Muscle of leg (tissue), 11 donors: Measurements from ENCODE around the gene SYTL4. TPM values are rescaled to one million over a fixed set of nuclear protein-coding genes. Genes with fewer than 3 reads are reported as not detected.

ENCODE experiments used
- DNase-seq: peaks from one replicate; pipeline ENCODE4 v3.0.0; 2013
- H3K27ac ChIP-seq: one replicate; pipeline ENCODE4 v1.5.1; 2013; ENCODE audit warnings: mild to moderate bottlenecking, low read length, control low read depth
- H3K27me3 ChIP-seq: one replicate; pipeline ENCODE4 v1.6.1; 2013; ENCODE audit warnings: low read length; ENCODE audit not compliant: control insufficient read depth, insufficient read depth
- H3K36me3 ChIP-seq: one replicate; pipeline ENCODE4 v1.6.1; 2013; ENCODE audit warnings: low read length; ENCODE audit not compliant: control insufficient read depth, insufficient read depth
- H3K4me1 ChIP-seq: one replicate; pipeline ENCODE4 v1.6.1; 2013; ENCODE audit warnings: low read length; ENCODE audit not compliant: control insufficient read depth, insufficient read depth
- H3K4me3 ChIP-seq: one replicate; pipeline ENCODE4 v1.5.1; 2013; ENCODE audit warnings: low read length, control low read depth
- H3K9me3 ChIP-seq: replicated peaks from 2 replicates; pipeline ENCODE4 v1.6.1; 2013; ENCODE audit warnings: low read depth, low read length; ENCODE audit not compliant: control insufficient read depth
- WGBS: methylation state at CpG from one replicate; pipeline ENCODE4 v1.1.5; 2013; ENCODE audit warnings: missing lambda C conversion rate; ENCODE audit not compliant: insufficient coverage; 5-methylcytosine and 5-hydroxymethylcytosine counted together
- polyA plus RNA-seq, 8 donors: library from polyadenylated mRNA; unstranded; fragments of 120-200 nt; gene quantifications; one replicate each; pipeline versions ENCODE4 v1.2.1 to v1.2.3, GENCODE V29; 2013; ENCODE audit warnings: inconsistent platforms in 1 of 8, low replicate concordance in 1 of 8; ENCODE audit not compliant: insufficient read length in 8 of 8, insufficient read depth in 1 of 8
- total RNA-seq: library from RNA; stranded (reverse); fragments of 120-200 nt; gene quantifications from one replicate; pipeline ENCODE4 v1.2.4, GENCODE V29; 2013

The SYTL4 gene
- total and polyA plus RNA-seq, 9 donors: 3.0 to 10.0 (median 7.2) TPM

- Histone ChIP-seq H3K4me1 (peaks cover 28% of the 10 kb centered on the region), H3K27ac (no peak overlapping the region), H3K4me3 (no peak overlapping the region), H3K27me3 (peaks cover 16% of the 10 kb centered on the region), H3K36me3 (peaks cover 4% of the 10 kb centered on the region), H3K9me3 (no peaks in the 10 kb centered on the region)
- DNase-seq: no peak
- WGBS: 87% methylated on average over 2 of the region's 2 CpGs
Measured at GRCh38 chrX:100652266-100652665, 79.7 kb downstream of the SYTL4 start.

DNA sequence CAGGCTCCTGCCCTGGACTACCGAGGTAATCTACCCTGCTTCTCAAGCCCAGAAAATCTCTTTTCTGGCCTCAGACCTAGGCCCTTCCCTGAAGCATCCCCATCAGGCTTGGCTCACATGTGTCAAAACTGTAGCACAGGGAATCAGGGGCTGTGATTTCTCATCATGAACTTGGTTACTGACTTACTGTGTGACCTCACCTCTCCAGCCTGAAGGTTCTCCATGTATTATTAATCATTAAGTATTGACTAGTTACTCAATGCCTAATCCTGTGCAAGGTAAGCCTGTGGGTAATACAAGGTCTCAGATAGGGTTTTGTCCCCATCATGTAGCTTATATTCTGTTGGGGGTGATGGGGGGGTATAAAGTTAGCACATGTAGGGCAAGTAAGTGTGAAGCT lies 81.1 kb downstream of the SYTL4 start:
- H3K4me3 ChIP-seq: no peak overlapping the region
- peaks cover 20% of the 10 kb centered on the region for H3K27me3 ChIP-seq
- peaks cover 34% of the 10 kb centered on the region for H3K4me1 ChIP-seq
- H3K9me3 ChIP-seq: no peaks in the 10 kb centered on the region
- H3K36me3 ChIP-seq: peaks cover 4% of the 10 kb centered on the region
- DNase-seq: no peak
- no CpG with 5 or more reads among the region's 1 CpG for WGBS
- peak overlapping the region; percentile 95 for H3K27ac ChIP-seq

DNA sequence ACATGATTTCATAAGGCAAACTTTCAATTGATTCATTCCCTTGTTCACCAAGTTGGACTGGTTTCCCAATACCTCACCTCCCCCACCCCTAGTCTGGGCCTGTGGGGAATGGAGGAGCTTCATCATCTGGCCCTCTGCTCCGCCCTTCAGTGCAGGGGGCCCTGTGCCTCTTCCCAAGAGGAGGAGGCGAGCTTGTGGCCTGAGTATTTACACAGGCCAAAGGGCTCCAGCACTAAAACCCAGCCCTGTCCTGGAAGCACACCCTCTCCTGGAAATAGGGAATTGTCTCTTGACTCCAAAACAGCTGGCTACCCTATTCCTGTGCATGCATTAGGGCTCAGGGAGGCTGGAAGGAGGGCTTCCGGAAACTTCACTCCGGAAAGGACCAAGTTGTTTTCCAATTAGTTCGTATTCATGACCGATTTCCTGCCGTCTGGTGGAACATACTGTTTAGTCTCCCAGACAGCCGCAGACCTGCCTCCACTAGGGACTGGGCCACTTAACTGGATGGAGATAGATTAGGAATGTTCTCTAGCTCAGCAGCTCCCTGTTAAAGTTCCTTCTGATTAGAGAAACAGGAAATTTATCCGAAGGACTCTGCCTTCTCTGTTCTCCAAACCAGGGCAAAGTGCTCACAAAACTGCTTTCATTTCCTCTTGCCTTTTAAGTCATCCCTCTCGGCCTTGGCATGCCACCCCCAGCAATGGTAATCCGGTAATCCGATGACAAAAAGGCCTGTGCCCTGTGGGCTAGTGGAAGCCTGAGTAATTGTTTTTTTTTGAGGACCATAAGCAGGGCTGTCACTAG lies 82.2 kb downstream of the SYTL4 start:
- WGBS: 24% methylated on average over 6 of the region's 12 CpGs
- H3K4me1 ChIP-seq: peaks cover 34% of the 10 kb centered on the region
- peaks cover 22% of the 10 kb centered on the region for H3K27me3 ChIP-seq
- H3K4me3 ChIP-seq: no peak overlapping the region
- peak overlapping the region; percentile 95 for H3K27ac ChIP-seq
- H3K9me3 ChIP-seq: no peaks in the 10 kb centered on the region
- DNase-seq: peak; percentile 92
- H3K36me3 ChIP-seq: peaks cover 4% of the 10 kb centered on the region

DNA sequence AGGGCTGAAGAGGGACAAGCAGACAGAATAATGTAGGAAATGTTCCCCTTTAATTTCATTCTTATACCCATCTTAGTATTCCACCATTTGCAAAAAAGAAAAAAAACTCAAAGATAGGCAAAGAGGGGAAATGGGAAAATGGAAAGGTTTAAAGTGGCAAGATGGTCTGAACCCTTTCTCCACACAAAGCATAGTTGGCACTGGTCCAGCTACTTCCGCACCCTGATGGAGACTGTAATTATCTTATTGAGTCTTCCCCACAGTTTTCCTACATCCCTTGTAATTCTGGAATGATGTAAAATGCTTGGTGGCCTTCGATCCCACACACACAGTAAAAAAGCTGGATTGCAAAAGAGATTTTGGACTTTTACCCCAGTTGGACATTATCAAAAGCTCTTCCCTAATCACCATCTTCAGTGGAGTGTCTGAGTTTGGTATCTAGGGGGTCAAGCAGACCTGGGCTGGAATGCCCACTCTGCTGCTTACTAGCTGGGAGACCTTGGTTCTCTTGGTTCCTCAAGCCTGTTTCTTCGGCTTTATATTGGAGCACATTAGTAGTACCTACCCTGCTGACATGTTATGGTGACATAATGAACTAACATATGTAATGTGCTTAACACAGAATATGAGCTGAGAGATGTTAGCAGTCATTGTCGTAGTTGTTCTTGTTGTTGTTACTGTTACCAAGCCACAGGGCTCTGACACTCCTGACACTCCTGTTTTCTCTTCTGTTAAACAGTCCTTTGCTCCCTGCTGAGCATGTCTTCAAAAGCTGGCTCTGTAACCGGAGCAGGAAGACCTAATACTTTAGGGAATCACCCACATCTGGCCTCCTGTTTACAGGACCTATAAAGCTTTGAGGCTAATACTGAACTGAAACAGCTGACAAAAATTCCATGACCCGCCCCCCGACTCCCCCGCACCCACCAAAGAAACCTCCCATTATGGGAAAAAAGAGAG lies 83.2 kb downstream of the SYTL4 start:
- Histone ChIP-seq H3K27ac (peak overlapping the region; percentile 95), H3K36me3 (peaks cover 4% of the 10 kb centered on the region), H3K4me1 (peaks cover 37% of the 10 kb centered on the region), H3K4me3 (no peak overlapping the region), H3K9me3 (no peaks in the 10 kb centered on the region), H3K27me3 (peaks cover 24% of the 10 kb centered on the region)
- peak; percentile 91 for DNase-seq
- WGBS: 60% methylated on average over 1 of the region's 8 CpGs

DNA sequence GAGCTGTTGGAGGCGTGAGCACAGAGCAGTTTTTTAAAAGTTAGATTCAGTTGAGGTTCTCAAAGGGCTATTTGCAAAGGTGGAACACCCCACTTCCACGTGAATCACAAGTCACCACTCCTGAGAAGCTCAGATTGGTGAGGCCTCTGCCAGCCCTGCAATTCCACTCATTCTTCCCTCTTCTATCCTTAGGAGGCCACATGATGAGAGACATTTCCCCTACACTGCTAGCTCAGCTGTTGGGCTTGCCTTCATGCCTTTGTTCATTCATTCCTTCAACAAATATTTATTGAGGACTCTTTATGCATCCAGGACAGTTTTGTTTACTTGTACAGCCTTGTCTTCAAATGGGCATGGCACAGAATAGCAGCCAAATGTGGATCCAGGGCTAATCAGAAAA lies 84.2 kb downstream of the SYTL4 start:
- H3K36me3 ChIP-seq: peaks cover 4% of the 10 kb centered on the region
- WGBS: 11% methylated on average over 1 of the region's 2 CpGs
- H3K9me3 ChIP-seq: no peaks in the 10 kb centered on the region
- no peak for DNase-seq
- peaks cover 26% of the 10 kb centered on the region for H3K27me3 ChIP-seq
- peaks cover 41% of the 10 kb centered on the region for H3K4me1 ChIP-seq
- H3K4me3 ChIP-seq: no peak overlapping the region
- peak overlapping the region; percentile 95 for H3K27ac ChIP-seq

GRCh38 chrX:100647095-100647494 lies 84.8 kb downstream of the SYTL4 start:
- peak overlapping the region; percentile 95 for H3K27ac ChIP-seq
- no peaks in the 10 kb centered on the region for H3K9me3 ChIP-seq
- peak; percentile 46 for DNase-seq
- H3K27me3 ChIP-seq: peaks cover 26% of the 10 kb centered on the region
- peaks cover 4% of the 10 kb centered on the region for H3K36me3 ChIP-seq
- no peak overlapping the region for H3K4me3 ChIP-seq
- H3K4me1 ChIP-seq: peaks cover 41% of the 10 kb centered on the region
- no CpG with 5 or more reads among the region's 1 CpG for WGBS

DNA sequence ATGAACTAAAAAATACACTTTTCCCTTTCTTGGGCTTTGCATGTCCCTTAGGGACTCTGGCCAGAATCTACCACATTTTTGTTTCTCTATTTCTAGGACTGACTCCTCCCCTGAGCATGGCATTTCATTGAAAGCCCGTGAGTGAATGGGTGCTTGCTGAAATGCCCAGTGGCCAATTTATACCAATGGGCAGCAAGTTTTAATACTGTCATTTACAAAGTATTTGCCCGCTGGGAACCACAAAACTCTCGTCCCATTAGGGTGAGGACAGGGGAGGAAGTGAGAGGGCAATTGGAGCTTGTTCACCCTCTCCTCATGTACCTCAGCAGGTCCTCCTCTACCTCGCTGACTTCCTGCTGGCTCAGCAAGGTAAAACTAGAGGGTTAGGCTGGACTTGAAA lies 86.8 kb downstream of the SYTL4 start:
- H3K27ac ChIP-seq: peak overlapping the region; percentile 86
- DNase-seq: no peak
- no peaks in the 10 kb centered on the region for H3K36me3 ChIP-seq
- no peaks in the 10 kb centered on the region for H3K9me3 ChIP-seq
- peaks cover 40% of the 10 kb centered on the region for H3K4me1 ChIP-seq
- H3K4me3 ChIP-seq: peak overlapping the region; percentile 44
- H3K27me3 ChIP-seq: peaks cover 32% of the 10 kb centered on the region
- WGBS: 80% methylated on average over 1 of the region's 4 CpGs

- Histone ChIP-seq H3K27me3 (peaks cover 26% of the 10 kb centered on the region), H3K27ac (peak within 1 kb of the TSS; percentile 86), H3K4me3 (peak within 1 kb of the TSS; percentile 44), H3K9me3 (no peaks in the 10 kb centered on the region), H3K36me3 (no peaks in the 10 kb centered on the region), H3K4me1 (peaks cover 31% of the 10 kb centered on the region)
- peak; percentile 86 for DNase-seq
- WGBS: 31% methylated on average over 8 of the region's 11 CpGs
Measured at GRCh38 chrX:100643956-100644860, 87.7 kb downstream of the SYTL4 start, which contains the start of gene SRPX2. SRPX2 (plus strand) TSS chrX:100644199; CDS start chrX:100646323, 2,124 bp downstream.

DNA sequence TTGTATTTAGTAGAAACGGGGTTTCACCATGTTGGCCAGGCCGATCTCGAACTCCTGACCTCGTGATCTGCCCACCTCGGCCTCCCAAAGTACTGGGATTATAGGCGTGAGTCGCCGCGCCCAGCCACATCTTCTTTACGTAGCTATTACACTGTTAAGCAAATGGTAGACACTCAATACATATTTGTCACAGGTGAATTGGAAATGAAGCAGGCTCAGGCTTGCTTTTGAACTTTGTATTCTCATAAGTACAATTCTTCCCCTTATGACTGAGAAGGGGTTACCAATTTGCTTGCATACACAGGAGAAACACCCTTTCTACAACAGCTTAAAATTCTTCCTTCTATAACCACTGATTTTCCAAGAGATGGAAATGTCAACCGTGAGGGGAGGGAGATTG lies 88.7 kb downstream of the SYTL4 start:
- Histone ChIP-seq H3K27ac (peak overlapping the region; percentile 86), H3K9me3 (no peaks in the 10 kb centered on the region), H3K4me1 (peaks cover 22% of the 10 kb centered on the region), H3K27me3 (peaks cover 21% of the 10 kb centered on the region), H3K4me3 (no peak overlapping the region), H3K36me3 (no peaks in the 10 kb centered on the region)
- WGBS: 80% methylated on average over 2 of the region's 11 CpGs
- DNase-seq: no peak
